Brain microvascular endothelial cell (primary cell): ENCODE data around the gene ZBP1.

Source experiments
- DNase-seq: peaks from one replicate; pipeline ENCODE4 v3.0.0-alpha.2; 2020
- H3K27ac ChIP-seq: fragments of 250-450 bp; sonication (Bioruptor Pico); 2 replicates; pipeline ENCODE4 v1.5.1; 2020; ENCODE audit warnings: mild to moderate bottlenecking, moderate library complexity
- H3K27me3 ChIP-seq: fragments of 250-450 bp; sonication (Bioruptor Pico); replicated peaks from 2 replicates; pipeline ENCODE4 v1.5.1; 2020; ENCODE audit warnings: mild to moderate bottlenecking
- H3K36me3 ChIP-seq: fragments of 250-450 bp; sonication (Bioruptor Pico); replicated peaks from 2 replicates; pipeline ENCODE4 v1.5.1; 2020; ENCODE audit warnings: mild to moderate bottlenecking
- H3K4me3 ChIP-seq: 2 replicates; pipeline ENCODE4 v1.5.1; 2011; ENCODE audit warnings: low read depth, mild to moderate bottlenecking, control low read depth, low read length, moderate library complexity
- CTCF ChIP-seq: IDR thresholded peaks from 2 replicates; pipeline ENCODE4 v1.5.1; 2011; ENCODE audit warnings: low read depth, mild to moderate bottlenecking, moderate library complexity, low read length, control low read depth, inconsistent platforms; ENCODE audit errors: missing control alignments
- in situ Hi-C: cut with HindIII; loops from 2 replicates; pipeline ENCODE4 v1.10.0; 2017; ENCODE audit warnings: low sequenced_read_pairs, low pct_ligation_motif_present

Gene ZBP1

GRCh38 chr20:57555457-57556184, 64.6 kb downstream of the ZBP1 start:
- in situ Hi-C loops = no loop called here
- Histone ChIP-seq H3K27me3 (peaks cover 3% of the 10 kb centered on the region), H3K4me3 (no peak overlapping the region), H3K27ac (no peak overlapping the region), H3K36me3 (no peaks in the 10 kb centered on the region)
- no peak for TF ChIP-seq CTCF
- DNase-seq = no peak
